HG02759 (cell line): ENCODE measurements around the gene NBPF3.
"Not testable (repeated sequence)": the region's sequence is repeated elsewhere in the genome, so short reads cannot be mapped to it uniquely, and the experiment has no call there.

Experiments
- ATAC-seq: cut with Tn5 transposase; IDR thresholded peaks from one replicate; pipeline ENCODE4 v1.9.1; 2021; ENCODE audit warnings: mild to moderate bottlenecking, moderate library complexity; ENCODE audit not compliant: unreplicated experiment

NBPF3 gene

GRCh38 chr1:21438646-21439312 is 1.2 kb upstream of the NBPF3 start:
- ATAC-seq = not testable (repeated sequence)

GRCh38 chr1:21439345-21439720 is 604 bp upstream of the NBPF3 start:
- no peak for ATAC-seq

GRCh38 chr1:21440630-21441125 is 741 bp downstream of the NBPF3 start:
- not testable (repeated sequence) for ATAC-seq

- not testable (repeated sequence) for ATAC-seq
Observed at GRCh38 chr1:21446647-21447046, 6.7 kb downstream of the NBPF3 start.

GRCh38 chr1:21447311-21447710 is 7.4 kb downstream of the NBPF3 start:
- ATAC-seq = no peak

GRCh38 chr1:21449906-21450305 is 10.0 kb downstream of the NBPF3 start:
- no peak for ATAC-seq

- no peak for ATAC-seq
Observed at GRCh38 chr1:21451212-21451611, 11.3 kb downstream of the NBPF3 start.

GRCh38 chr1:21451981-21452411 is 12.1 kb downstream of the NBPF3 start:
- ATAC-seq = no peak

- ATAC-seq = not testable (repeated sequence)
Observed at GRCh38 chr1:21453964-21454614, 14.2 kb downstream of the NBPF3 start.

- not testable (repeated sequence) for ATAC-seq
Observed at GRCh38 chr1:21454904-21455303, 15.0 kb downstream of the NBPF3 start.

GRCh38 chr1:21457654-21458053 is 17.7 kb downstream of the NBPF3 start:
- no peak for ATAC-seq

GRCh38 chr1:21465127-21465526 is 25.2 kb downstream of the NBPF3 start:
- ATAC-seq = not testable (repeated sequence)

- not testable (repeated sequence) for ATAC-seq
Observed at GRCh38 chr1:21467946-21468345, 28.0 kb downstream of the NBPF3 start.

- no peak for ATAC-seq
Observed at GRCh38 chr1:21468599-21468998, 28.7 kb downstream of the NBPF3 start.

- ATAC-seq = no peak
Observed at GRCh38 chr1:21469581-21469980, 29.6 kb downstream of the NBPF3 start.

- no peak for ATAC-seq
Observed at GRCh38 chr1:21472861-21473260, 32.9 kb downstream of the NBPF3 start.

- no peak for ATAC-seq
Observed at GRCh38 chr1:21478356-21478755, 38.4 kb downstream of the NBPF3 start.

GRCh38 chr1:21483881-21484280 is 43.9 kb downstream of the NBPF3 start:
- ATAC-seq = not testable (repeated sequence)

GRCh38 chr1:21489146-21489545 is 49.2 kb downstream of the NBPF3 start:
- ATAC-seq = no peak

GRCh38 chr1:21490774-21491487 is 51.0 kb downstream of the NBPF3 start:
- ATAC-seq = no peak

GRCh38 chr1:21491488-21492355 is 51.8 kb downstream of the NBPF3 start:
- no peak for ATAC-seq
